Measurements from ENCODE around the gene LEUTX. TPM values are rescaled to one million over a fixed set of nuclear protein-coding genes. Genes with fewer than 3 reads are reported as not detected.
"Not testable (repeated sequence)": the region's sequence is repeated elsewhere in the genome, so short reads cannot be mapped to it uniquely, and the experiment has no call there.

The LEUTX gene
- polyA plus RNA-seq, 6 donors from 2014 or later: not detected

GRCh38 chr19:39797083-39797482, 18.4 kb downstream of the LEUTX start:
- no peak for ATAC-seq (ENCODE audit: low read depth in 2 of 2)
- H3K27me3 Mint-ChIP-seq: peaks cover 4 to 26% (median 24%) of the 10 kb centered on the region in 3 donors
- no peaks in the 10 kb centered on the region for H3K9me3 Mint-ChIP-seq
- H3K36me3 Mint-ChIP-seq: no peaks in the 10 kb centered on the region
- H3K27ac Mint-ChIP-seq: no peak overlapping the region
- H3K4me1 Mint-ChIP-seq: peaks cover 9 to 13% (median 13%) of the 10 kb centered on the region in 3 donors
- no peak overlapping the region for H3K4me3 Mint-ChIP-seq
- DNase-seq: no peak

GRCh38 chr19:39802958-39803357, 24.3 kb downstream of the LEUTX start:
- peaks cover 19 to 48% (median 38%) of the 10 kb centered on the region in 3 donors for H3K27me3 Mint-ChIP-seq
- no peak overlapping the region for H3K4me3 Mint-ChIP-seq
- H3K4me1 Mint-ChIP-seq: no peaks in the 10 kb centered on the region
- no peaks in the 10 kb centered on the region for H3K36me3 Mint-ChIP-seq
- no peak overlapping the region for H3K27ac Mint-ChIP-seq
- ATAC-seq (ENCODE audit: low read depth in 2 of 2) (no peak), DNase-seq (no peak)
- no peaks in the 10 kb centered on the region for H3K9me3 Mint-ChIP-seq

- Mint-ChIP-seq H3K36me3 (no peaks in the 10 kb centered on the region), H3K4me1 (no peaks in the 10 kb centered on the region), H3K4me3 (no peak overlapping the region), H3K9me3 (no peaks in the 10 kb centered on the region), H3K27me3 (peaks cover 19 to 48% (median 38%) of the 10 kb centered on the region in 3 donors), H3K27ac (no peak overlapping the region)
- ATAC-seq (ENCODE audit: low read depth in 2 of 2) (no peak), DNase-seq (no peak)
Observed at GRCh38 chr19:39805104-39805503, 26.4 kb downstream of the LEUTX start.

- peak overlapping the region in 1 of 8 donors; percentile 17 for H3K4me3 Mint-ChIP-seq
- no peak for ATAC-seq (ENCODE audit: low read depth in 2 of 2)
- peaks cover 0 to 2% (median 0%) of the 10 kb centered on the region in 3 donors for H3K4me1 Mint-ChIP-seq
Observed at GRCh38 chr19:39807846-39808364, 29.3 kb downstream of the LEUTX start.

GRCh38 chr19:39808688-39809087, 30.0 kb downstream of the LEUTX start:
- H3K27ac Mint-ChIP-seq: peak overlapping the region in 1 of 6 donors; percentile 15
- H3K36me3 Mint-ChIP-seq, H3K4me3 Mint-ChIP-seq: not testable (repeated sequence)

More at GRCh38 chr19:39807846-39808364, 29.3 kb downstream of the LEUTX start:
- Mint-ChIP-seq H3K36me3 (no peaks in the 10 kb centered on the region), H3K27ac (no peak overlapping the region), H3K27me3 (peaks cover 9 to 28% (median 26%) of the 10 kb centered on the region in 3 donors), H3K9me3 (no peaks in the 10 kb centered on the region)
- DNase-seq: no peak

GRCh38 chr19:39809368-39809767, 30.7 kb downstream of the LEUTX start:
- Mint-ChIP-seq H3K27ac (no peak overlapping the region), H3K4me3 (no peak overlapping the region), H3K4me1 (peaks cover 0 to 2% (median 0%) of the 10 kb centered on the region in 3 donors), H3K9me3 (no peaks in the 10 kb centered on the region), H3K36me3 (no peaks in the 10 kb centered on the region), H3K27me3 (peaks cover 4 to 15% (median 13%) of the 10 kb centered on the region in 3 donors)
- no peak for DNase-seq
- ATAC-seq (ENCODE audit: low read depth in 2 of 2): no peak

More at GRCh38 chr19:39808688-39809087, 30.0 kb downstream of the LEUTX start:
- H3K27me3 Mint-ChIP-seq: peaks cover 9 to 21% (median 20%) of the 10 kb centered on the region in 3 donors
- not testable (repeated sequence) for H3K4me1 Mint-ChIP-seq; ATAC-seq (ENCODE audit: low read depth in 2 of 2); DNase-seq; H3K9me3 Mint-ChIP-seq

- Mint-ChIP-seq H3K27ac (no peak overlapping the region), H3K9me3 (no peaks in the 10 kb centered on the region), H3K27me3 (peaks cover under 1 to 9% (median 8%) of the 10 kb centered on the region in 3 donors), H3K4me1 (peaks cover 0 to 2% (median 0%) of the 10 kb centered on the region in 3 donors), H3K4me3 (no peak overlapping the region), H3K36me3 (no peaks in the 10 kb centered on the region)
- DNase-seq (no peak), ATAC-seq (ENCODE audit: low read depth in 2 of 2) (no peak)
Observed at GRCh38 chr19:39810424-39810823, 31.8 kb downstream of the LEUTX start.

- peak overlapping the region in 1 of 6 donors; percentile 44 for H3K27ac Mint-ChIP-seq
Observed at GRCh38 chr19:39811064-39811463, 32.4 kb downstream of the LEUTX start.

GRCh38 chr19:39813264-39813993, 34.8 kb downstream of the LEUTX start:
- Mint-ChIP-seq H3K27ac (no peak overlapping the region), H3K27me3 (no peaks in the 10 kb centered on the region)

More at GRCh38 chr19:39811064-39811463, 32.4 kb downstream of the LEUTX start:
- H3K4me1 Mint-ChIP-seq: peaks cover 2 to 4% (median 4%) of the 10 kb centered on the region in 3 donors
- no peaks in the 10 kb centered on the region for H3K9me3 Mint-ChIP-seq
- ATAC-seq (ENCODE audit: low read depth in 2 of 2): no peak
- H3K27me3 Mint-ChIP-seq: peaks cover 0 to 2% (median 2%) of the 10 kb centered on the region in 3 donors
- H3K4me3 Mint-ChIP-seq: no peak overlapping the region
- DNase-seq: no peak
- peaks cover 0 to 5% of the 10 kb centered on the region in 2 donors for H3K36me3 Mint-ChIP-seq

GRCh38 chr19:39814111-39814510, 35.5 kb downstream of the LEUTX start:
- H3K4me1 Mint-ChIP-seq: peaks cover 13 to 17% (median 15%) of the 10 kb centered on the region in 3 donors
- H3K36me3 Mint-ChIP-seq: peaks cover 0 to 16% of the 10 kb centered on the region in 2 donors
- H3K9me3 Mint-ChIP-seq; ATAC-seq (ENCODE audit: low read depth in 2 of 2); H3K4me3 Mint-ChIP-seq; H3K27ac Mint-ChIP-seq; DNase-seq; H3K27me3 Mint-ChIP-seq: not testable (repeated sequence)

More at GRCh38 chr19:39813264-39813993, 34.8 kb downstream of the LEUTX start:
- Mint-ChIP-seq H3K9me3 (no peaks in the 10 kb centered on the region), H3K36me3 (peaks cover 0 to 16% of the 10 kb centered on the region in 2 donors), H3K4me3 (no peak overlapping the region), H3K4me1 (peaks cover 6 to 10% (median 10%) of the 10 kb centered on the region in 3 donors)
- ATAC-seq (ENCODE audit: low read depth in 2 of 2) (no peak), DNase-seq (no peak)

- no peak for ATAC-seq (ENCODE audit: low read depth in 2 of 2)
- Mint-ChIP-seq H3K4me1 (peaks cover 18 to 22% (median 19%) of the 10 kb centered on the region in 3 donors), H3K27me3 (no peaks in the 10 kb centered on the region), H3K27ac (no peak overlapping the region), H3K4me3 (no peak overlapping the region), H3K9me3 (no peaks in the 10 kb centered on the region), H3K36me3 (peaks cover 0 to 16% of the 10 kb centered on the region in 2 donors)
- DNase-seq: no peak
Observed at GRCh38 chr19:39814595-39814994, 35.9 kb downstream of the LEUTX start.

- H3K36me3 Mint-ChIP-seq: peaks cover 0 to 16% of the 10 kb centered on the region in 2 donors
- H3K27me3 Mint-ChIP-seq: no peaks in the 10 kb centered on the region
- H3K4me1 Mint-ChIP-seq: peaks cover 21 to 25% (median 23%) of the 10 kb centered on the region in 3 donors
- no peak for ATAC-seq (ENCODE audit: low read depth in 2 of 2)
- H3K4me3 Mint-ChIP-seq: no peak overlapping the region
- H3K9me3 Mint-ChIP-seq: no peaks in the 10 kb centered on the region
- DNase-seq: no peak
- peak overlapping the region in 2 of 6 donors; percentile 70 to 86 for H3K27ac Mint-ChIP-seq
Observed at GRCh38 chr19:39816287-39817048, 37.8 kb downstream of the LEUTX start.

- DNase-seq: no peak
- peak overlapping the region in 1 of 8 donors; percentile 53 for H3K4me3 Mint-ChIP-seq
- peaks cover 21 to 23% (median 23%) of the 10 kb centered on the region in 3 donors for H3K4me1 Mint-ChIP-seq
- H3K27me3 Mint-ChIP-seq: no peaks in the 10 kb centered on the region
- peaks cover 0 to 16% of the 10 kb centered on the region in 2 donors for H3K36me3 Mint-ChIP-seq
- no peaks in the 10 kb centered on the region for H3K9me3 Mint-ChIP-seq
- ATAC-seq (ENCODE audit: low read depth in 2 of 2): no peak
- peak overlapping the region in 1 of 6 donors; percentile 19 for H3K27ac Mint-ChIP-seq
Observed at GRCh38 chr19:39817888-39818561, 39.4 kb downstream of the LEUTX start.

Data from naive B cell (primary cell).